Testis (tissue), 3 donors: ENCODE data around the gene CDC42EP1. TPM values are rescaled to one million over a fixed set of nuclear protein-coding genes. Genes with fewer than 3 reads are reported as not detected.

Source experiments
- DNase-seq: peaks from one replicate; pipeline ENCODE4 v3.0.0-alpha.2; 2019
- H3K27ac ChIP-seq, 2 donors: fragments of 200-600 bp; sonication (generic); one replicate each; pipeline ENCODE4 v1.5.1; 2019
- H3K27me3 ChIP-seq: fragments of 200-600 bp; sonication (generic); one replicate; pipeline ENCODE4 v1.5.1; 2019
- H3K36me3 ChIP-seq: fragments of 200-600 bp; sonication (generic); one replicate; pipeline ENCODE4 v1.5.1; 2017; ENCODE audit warnings: low read depth; ENCODE audit errors: missing control alignments
- H3K4me1 ChIP-seq: fragments of 200-600 bp; sonication (generic); one replicate; pipeline ENCODE4 v1.5.1; 2019
- H3K4me3 ChIP-seq, 2 donors: fragments of 200-600 bp; sonication (generic); one replicate each; pipeline ENCODE4 v1.5.1; 2017 to 2019
- H3K9me3 ChIP-seq: fragments of 200-600 bp; sonication (generic); one replicate; pipeline ENCODE4 v1.5.1; 2017
- CTCF ChIP-seq, 3 experiments: fragments of 450-650 bp in 2 of 3; fragments of 200-600 bp in 1 of 3; sonication (generic) in 1 of 3; IDR thresholded peaks; one replicate each; pipeline ENCODE4 v1.5.1; 2016 to 2019; ENCODE audit warnings: antibody characterized with exemption in 3 of 3, mild to moderate bottlenecking in 2 of 3, moderate library complexity in 1 of 3
- POLR2A ChIP-seq: fragments of 450-650 bp; IDR thresholded peaks from one replicate; pipeline ENCODE4 v1.6.1; 2017; ENCODE audit warnings: antibody characterized with exemption, mild to moderate bottlenecking, moderate library complexity
- WGBS, 2 donors: methylation state at CpG; one replicate each; pipeline ENCODE4 v1.1.5; 2018; 5-methylcytosine and 5-hydroxymethylcytosine counted together
- intact Hi-C: fragments of 100-400 bp; cut with DNase I; formaldehyde crosslinking; loops from one replicate; pipeline ENCODE4 v1.15.1; 2023; ENCODE audit warnings: low total_unique reads
- polyA plus RNA-seq: library from polyadenylated mRNA; stranded (reverse); fragments of 350-450 nt; fragmentation: Illumina TruSeq; extraction: RNeasy Lipid Tissue Mini Kit (QIAGEN cat#74804); gene quantifications from one replicate; pipeline ENCODE4 v1.2.3, GENCODE V29; 2014; ENCODE audit warnings: low read depth, low replicate concordance; ENCODE audit not compliant: insufficient read depth
- total RNA-seq, 2 donors: library from RNA; depleted of rRNA; stranded (reverse); fragments of >200 nt; gene quantifications; one replicate each; pipeline ENCODE4 v1.2.3, GENCODE V29; 2016

CDC42EP1 gene
- total and polyA plus RNA-seq, 3 donors from 2014 or later, result 49.0 to 87.4 (median 73.9) TPM

DNA sequence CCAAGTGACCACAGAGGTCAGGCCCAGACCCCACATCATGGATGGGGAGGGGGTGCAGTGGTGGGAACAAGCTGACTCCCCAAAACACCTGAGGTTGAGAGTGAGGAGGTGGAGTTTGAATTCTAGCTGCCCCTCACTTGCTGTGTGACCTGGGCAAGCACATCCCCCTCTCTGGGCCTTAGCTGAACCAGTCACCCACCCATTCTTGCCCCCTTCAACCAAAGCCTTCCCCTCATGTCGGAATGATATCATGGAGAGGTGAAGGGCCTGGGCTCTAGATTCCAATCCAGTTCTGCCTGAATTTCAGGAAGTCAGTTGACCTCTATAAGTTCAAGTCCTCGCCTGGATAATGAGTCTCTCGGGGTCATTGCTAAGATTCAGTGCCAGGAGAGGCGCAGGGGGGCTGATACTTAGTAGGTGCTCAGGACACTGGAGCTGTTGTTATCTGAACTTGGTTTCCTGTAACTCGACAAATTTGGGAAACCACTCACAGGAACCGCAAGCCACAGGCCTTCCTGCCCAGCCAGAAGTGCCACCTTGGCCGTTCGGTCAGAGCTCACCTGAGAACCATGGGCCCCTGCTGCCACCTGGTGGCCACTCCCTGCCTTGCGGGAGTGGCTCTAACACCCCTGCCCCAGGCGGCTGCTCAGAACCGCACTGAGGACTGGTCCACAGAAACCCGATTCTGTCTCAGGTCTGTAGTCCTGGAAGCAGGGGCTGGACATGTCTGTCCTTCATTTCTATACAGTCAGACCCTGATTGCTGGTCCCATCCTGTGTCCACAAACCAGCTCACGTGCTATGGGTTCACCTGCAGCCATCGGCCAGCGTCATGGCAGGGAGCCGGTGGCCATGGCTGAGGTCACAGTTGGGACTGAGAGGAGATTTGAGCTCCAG, 6.9 kb downstream of the CDC42EP1 start:
- peak overlapping the region in 1 of 2 donors; percentile 1 for H3K27ac ChIP-seq
- no peak overlapping the region for H3K4me3 ChIP-seq
- intact Hi-C loops, result no loop called here
- peaks cover 44% of the 10 kb centered on the region for H3K4me1 ChIP-seq
- H3K27me3 ChIP-seq, result no peaks in the 10 kb centered on the region
- no peak for TF ChIP-seq POLR2A
- peak; percentile 89 to 94 (median 91) for TF ChIP-seq CTCF (IDR thresholded peaks at IDR 0.05)
- H3K9me3 ChIP-seq, result no peaks in the 10 kb centered on the region
- WGBS, 2 donors, result 51 to 70% methylated on average over 7 to 15 of the region's 16 CpGs
- no peaks in the 10 kb centered on the region for H3K36me3 ChIP-seq
- DNase-seq, result peak; percentile 88

- 83 to 84% methylated on average over 14 of the region's 15 CpGs for WGBS, 2 donors
- intact Hi-C loops, result no loop called here
- no peaks in the 10 kb centered on the region for H3K9me3 ChIP-seq
- no peaks in the 10 kb centered on the region for H3K36me3 ChIP-seq
- DNase-seq, result no peak
- no peak overlapping the region for H3K4me3 ChIP-seq
- TF ChIP-seq CTCF (IDR thresholded peaks at IDR 0.05) (no peak), POLR2A (no peak)
- no peak overlapping the region for H3K27ac ChIP-seq
- no peaks in the 10 kb centered on the region for H3K27me3 ChIP-seq
- peaks cover 35% of the 10 kb centered on the region for H3K4me1 ChIP-seq
Measured at GRCh38 chr22:37568012-37568411, 7.7 kb downstream of the CDC42EP1 start.

DNA sequence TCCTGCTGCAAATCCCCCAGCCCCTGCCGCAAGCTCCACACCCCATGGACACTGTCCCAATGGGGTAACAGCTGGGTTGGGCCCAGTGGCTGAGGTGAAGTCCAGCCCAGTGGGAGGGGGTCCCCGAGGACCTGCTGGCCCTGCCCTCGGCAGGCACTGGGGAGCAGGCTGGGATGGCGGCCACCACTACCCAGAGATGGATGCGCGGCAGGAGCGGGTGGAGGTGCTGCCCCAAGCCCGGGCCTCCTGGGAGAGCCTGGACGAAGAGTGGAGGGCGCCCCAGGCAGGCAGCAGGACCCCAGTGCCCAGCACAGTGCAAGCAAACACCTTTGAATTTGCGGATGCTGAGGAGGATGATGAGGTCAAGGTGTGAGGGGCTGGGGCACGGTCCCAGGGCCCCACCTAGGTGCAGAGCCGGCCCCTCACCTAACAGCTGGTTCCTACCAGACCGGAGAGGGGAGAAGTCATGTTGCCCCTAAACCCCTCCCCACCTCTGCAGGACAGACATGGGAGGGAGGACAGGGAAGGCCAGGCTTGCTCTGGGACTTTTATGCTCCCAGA, 8.2 kb downstream of the CDC42EP1 start:
- peaks cover 31% of the 10 kb centered on the region for H3K4me1 ChIP-seq
- TF ChIP-seq CTCF (IDR thresholded peaks at IDR 0.05) (no peak), POLR2A (no peak)
- intact Hi-C loops, result no loop called here
- no peaks in the 10 kb centered on the region for H3K36me3 ChIP-seq
- no peak for DNase-seq
- H3K27me3 ChIP-seq, result no peaks in the 10 kb centered on the region
- no peaks in the 10 kb centered on the region for H3K9me3 ChIP-seq
- no peak overlapping the region for H3K4me3 ChIP-seq
- H3K27ac ChIP-seq, result no peak overlapping the region
- WGBS, 2 donors, result 82 to 100% methylated on average over 2 to 14 of the region's 14 CpGs

DNA sequence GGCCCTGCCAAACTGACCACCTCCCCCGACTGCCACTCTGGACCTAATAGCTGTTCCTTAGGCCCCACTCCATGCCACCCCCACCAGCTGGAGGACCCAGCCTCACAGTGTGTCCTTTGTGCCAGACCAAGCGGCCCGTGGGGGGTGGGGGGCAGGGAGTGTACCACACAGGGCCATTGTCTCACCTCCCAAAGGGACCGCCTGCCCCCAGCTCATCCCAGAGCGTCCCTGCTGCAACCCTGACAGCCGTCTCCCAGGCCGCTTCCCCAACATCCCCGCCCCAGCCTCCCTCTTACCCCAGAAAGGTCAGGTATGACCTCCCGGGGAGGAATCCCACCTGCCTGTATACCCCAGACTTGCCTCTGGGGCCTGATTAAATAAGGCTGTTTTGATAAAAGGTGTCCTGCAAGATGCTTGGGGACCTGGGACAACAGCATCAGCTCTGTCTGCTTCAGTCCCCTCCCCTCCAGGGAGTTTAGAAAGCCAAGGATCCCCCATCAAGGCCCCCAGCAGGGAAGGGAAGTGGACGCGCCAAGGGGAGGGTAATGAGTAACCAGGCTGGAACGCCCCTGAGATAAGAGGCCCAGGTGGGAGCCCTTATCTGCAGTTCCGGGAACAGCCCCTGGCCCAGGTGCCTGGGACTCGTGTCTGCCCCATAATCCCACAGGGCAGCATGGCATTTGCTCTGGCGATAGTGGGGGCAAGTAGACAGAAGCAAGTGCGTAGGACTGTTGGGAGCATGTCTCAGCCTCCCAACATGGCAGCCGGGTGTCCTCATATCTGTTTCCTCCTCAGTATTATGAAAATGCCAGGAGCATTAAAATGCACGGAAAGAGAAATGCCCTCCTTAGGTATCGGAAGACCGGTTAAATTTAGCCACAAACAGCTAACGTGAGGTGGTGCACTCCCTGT, 9.0 kb downstream of the CDC42EP1 start:
- peaks cover 24% of the 10 kb centered on the region for H3K4me1 ChIP-seq

More for the DNA sequence above, 9.0 kb downstream of the CDC42EP1 start:
- intact Hi-C loops, result no loop called here
- Histone ChIP-seq H3K4me3 (no peak overlapping the region), H3K36me3 (no peaks in the 10 kb centered on the region), H3K27ac (no peak overlapping the region), H3K9me3 (no peaks in the 10 kb centered on the region), H3K27me3 (no peaks in the 10 kb centered on the region)
- WGBS, 2 donors, result 61 to 62% methylated on average over 18 to 21 of the region's 21 CpGs
- DNase-seq, result no peak
- TF ChIP-seq POLR2A, result no peak
- TF ChIP-seq CTCF (IDR thresholded peaks at IDR 0.05), result no peak
